Smooth muscle cell of trachea (primary cell): ENCODE measurements around the gene ZNF558. TPM values are rescaled to one million over a fixed set of nuclear protein-coding genes. Genes with fewer than 3 reads are reported as not detected.

Source experiments
- total RNA-seq: library from RNA; depleted of rRNA; stranded (reverse); fragments of >200 nt; gene quantifications from 2 replicates; pipeline ENCODE4 v1.2.1, GENCODE V29; 2014

Gene ZNF558
- 25.2 and 38.4 TPM in 2 replicates for total RNA-seq

GRCh38 chr19:8832132-8833021 is at the start of gene ZNF558, which contains the start of gene MBD3L1:
ZNF558 (minus strand) TSS chr19:8832304; CDS start chr19:8822659, 9,645 bp downstream.
MBD3L1 (plus strand) TSS chr19:8832377; CDS start chr19:8842679, 10,302 bp downstream.

Other genes starting within 250 kb of the ZNF558 start
- 4.4 and 11.9 TPM in 2 replicates for gene ADAMTS10, start 221.6 kb downstream of the ZNF558 start, total RNA-seq
- gene NFILZ, start 201.7 kb downstream of the ZNF558 start, total RNA-seq, result not detected in 2 replicates
- not detected in 2 replicates for gene ACTL9, start 133.5 kb downstream of the ZNF558 start, total RNA-seq
- gene OR2Z1, start 110.7 kb downstream of the ZNF558 start, total RNA-seq, result not detected in 2 replicates
- gene MBD3L1, start 73 bp upstream of the ZNF558 start, total RNA-seq, result not detected in 2 replicates
- not detected in 2 replicates for gene MUC16, start 178.1 kb upstream of the ZNF558 start, total RNA-seq